T-cell (primary cell): Measurements from ENCODE around the gene RPUSD3. TPM values are rescaled to one million over a fixed set of nuclear protein-coding genes. Genes with fewer than 3 reads are reported as not detected.

ENCODE experiments used
- ATAC-seq, 4 experiments: fragments of 200-7000 bp in 3 of 4; fragments of 150-1000 bp in 1 of 4; cut with Tn5 transposase; replicated peaks in 1 of 4; 1 replicate in 3 of 4; 2 replicates in 1 of 4; pipeline ENCODE4 v1.10.0; 2021; ENCODE audit warnings: moderate library complexity in 3 of 4, mild to moderate bottlenecking in 2 of 4, moderate number of reproducible peaks in 1 of 4
- CTCF ChIA-PET, 2 donors: fragments of 300-600 bp; sonication (Branson Sonifier 250); formaldehyde crosslinking; loops; one replicate each; lab custom pipeline; 2022; ENCODE audit warnings: antibody characterized with exemption in 2 of 2; lab: Charles Lee
- POLR2A ChIA-PET, 2 donors: fragments of 300-600 bp; sonication (Branson Sonifier 250); formaldehyde crosslinking; loops; one replicate each; lab custom pipeline; 2022; ENCODE audit warnings: antibody characterized with exemption in 2 of 2; lab: Charles Lee
- DNase-seq, 35 experiments: peaks; one replicate each; pipeline versions ENCODE4 v3.0.0 to v3.0.0-alpha.2; 2013 to 2023
- H3K27ac ChIP-seq: one replicate; pipeline ENCODE4 v1.5.1; 2013; ENCODE audit warnings: low read length
- H3K27me3 ChIP-seq, 2 experiments: replicated peaks in 1 of 2; 1 replicate in 1 of 2; 2 replicates in 1 of 2; pipeline versions ENCODE4 v1.6.1 to v1.7.0; 2013; ENCODE audit warnings: low read length in 1 of 2, mixed read lengths in 1 of 2; ENCODE audit not compliant: control insufficient read depth in 2 of 2, insufficient read depth in 2 of 2; ENCODE audit errors: extremely low read depth in 1 of 2
- H3K36me3 ChIP-seq, 2 donors: 1 replicate in 1 of 2; 2 replicates in 1 of 2; pipeline versions ENCODE4 v1.6.1 to v1.7.0; 2013; ENCODE audit warnings: low read length in 1 of 2; ENCODE audit not compliant: control insufficient read depth in 2 of 2, insufficient read depth in 1 of 2; ENCODE audit errors: extremely low read depth in 1 of 2
- H3K4me1 ChIP-seq, 2 experiments: 1 replicate in 1 of 2; 2 replicates in 1 of 2; pipeline versions ENCODE4 v1.6.1 to v1.7.0; 2013; ENCODE audit warnings: low read length in 2 of 2, mixed read lengths in 1 of 2; ENCODE audit not compliant: insufficient read depth in 2 of 2, control insufficient read depth in 1 of 2; ENCODE audit errors: extremely low read depth in 1 of 2
- H3K4me3 ChIP-seq, 2 donors: 1 replicate in 1 of 2; 2 replicates in 1 of 2; pipeline versions ENCODE4 v1.5.1 to v1.7.0; 2013; ENCODE audit warnings: mild to moderate bottlenecking in 2 of 2, low read length in 1 of 2, moderate library complexity in 1 of 2; ENCODE audit not compliant: control insufficient read depth in 1 of 2; ENCODE audit errors: extremely low read depth in 1 of 2
- H3K9me3 ChIP-seq: 2 replicates; pipeline ENCODE4 v1.7.0; 2013
- H3K27ac Mint-ChIP-seq, 2 donors: one replicate each; pipeline ENCODE4 v1.8.0; 2020 to 2021; ENCODE audit warnings: mild to moderate bottlenecking in 2 of 2, mixed read lengths in 2 of 2
- H3K27me3 Mint-ChIP-seq, 2 donors: one replicate each; pipeline ENCODE4 v1.8.0; 2021 to 2022; ENCODE audit warnings: mixed read lengths in 2 of 2
- H3K36me3 Mint-ChIP-seq: one replicate; pipeline ENCODE4 v1.8.0; 2021; ENCODE audit warnings: mixed read lengths
- H3K4me1 Mint-ChIP-seq, 3 donors: one replicate each; pipeline ENCODE4 v1.8.0; 2020 to 2022; ENCODE audit warnings: mixed read lengths in 3 of 3, mild to moderate bottlenecking in 1 of 3
- H3K4me3 Mint-ChIP-seq, 3 donors: one replicate each; pipeline ENCODE4 v1.8.0; 2020 to 2022; ENCODE audit warnings: mild to moderate bottlenecking in 3 of 3, mixed read lengths in 3 of 3, moderate library complexity in 3 of 3
- H3K9me3 Mint-ChIP-seq, 3 donors: one replicate each; pipeline ENCODE4 v1.8.0; 2020 to 2022; ENCODE audit warnings: mixed read lengths in 3 of 3
- WGBS: methylation state at CpG from one replicate; pipeline ENCODE4 v1.1.5; 2013; ENCODE audit warnings: missing lambda C conversion rate; ENCODE audit not compliant: insufficient coverage; 5-methylcytosine and 5-hydroxymethylcytosine counted together
- total RNA-seq, 35 experiments: library from RNA in 6 of 35; stranded (reverse) in 6 of 35; fragments of 120-200 nt in 1 of 35; gene quantifications; one replicate each; pipeline versions ENCODE4 v1.2.1 to v1.2.4 and lab custom pipeline; 2013 to 2026

RPUSD3 gene
- total RNA-seq, 5 donors from 2014 or later (not counting 1 experiment from before 2014, with no cell fraction given), result 23.6 to 70.5 (median 64.7) TPM

- ATAC-seq (no peak), DNase-seq (no peak)
- H3K4me1 Mint-ChIP-seq, result peaks cover 23 to 31% (median 26%) of the 10 kb centered on the region in 3 donors
- no peak overlapping the region for H3K27ac Mint-ChIP-seq
- H3K27me3 ChIP-seq, result no peaks in the 10 kb centered on the region
- peaks cover 4 to 40% of the 10 kb centered on the region in 2 donors for H3K36me3 ChIP-seq
- H3K27me3 Mint-ChIP-seq, result no peaks in the 10 kb centered on the region
- H3K9me3 ChIP-seq, result no peaks in the 10 kb centered on the region
- peaks cover 24% of the 10 kb centered on the region for H3K36me3 Mint-ChIP-seq
- CTCF ChIA-PET, result interaction anchor here in 1 of 2 donors (0.6 kb wide), 2 partner anchors 13 to 20 kb away, joined by 3 to 9 read pairs; no protein-coding TSS in a partner anchor
- no peak overlapping the region for H3K27ac ChIP-seq
- no peak overlapping the region for H3K4me3 Mint-ChIP-seq
- H3K4me3 ChIP-seq, result no peak overlapping the region
- peaks cover 7 to 25% of the 10 kb centered on the region in 2 experiments for H3K4me1 ChIP-seq
- 60% methylated on average over 1 of the region's 8 CpGs for WGBS
- H3K9me3 Mint-ChIP-seq, result no peaks in the 10 kb centered on the region
- POLR2A ChIA-PET, result interaction anchor here in 1 of 2 donors (0.5 to 1.2 kb wide), 3 partner anchors 13 to 146 kb away, joined by 3 to 6 read pairs (median 5); partner anchors contain the start of gene EMC3
Measured at GRCh38 chr3:9841015-9841414, 2.8 kb downstream of the RPUSD3 start.

GRCh38 chr3:9838856-9839255, 5.0 kb downstream of the RPUSD3 start:
- no peak for ATAC-seq
- H3K36me3 ChIP-seq, result peaks cover 4 to 55% of the 10 kb centered on the region in 2 donors
- Mint-ChIP-seq H3K4me3 (no peak overlapping the region), H3K4me1 (peaks cover 15 to 21% (median 20%) of the 10 kb centered on the region in 3 donors), H3K9me3 (no peaks in the 10 kb centered on the region), H3K36me3 (peaks cover 38% of the 10 kb centered on the region), H3K27me3 (no peaks in the 10 kb centered on the region), H3K27ac (peak overlapping the region in 1 of 2 donors; percentile 16)
- CTCF ChIA-PET, result interaction anchor here in 1 of 2 donors (0.5 kb wide), 1 partner anchor 57 kb away, joined by 16 read pairs; no protein-coding TSS in a partner anchor
- POLR2A ChIA-PET, result no interaction called here
- H3K27ac ChIP-seq, result no peak overlapping the region
- no peaks in the 10 kb centered on the region for H3K27me3 ChIP-seq
- WGBS, result 95% methylated on average over 3 of the region's 4 CpGs
- DNase-seq, result no peak
- H3K4me1 ChIP-seq, result peaks cover 2 to 14% of the 10 kb centered on the region in 2 experiments
- no peak overlapping the region for H3K4me3 ChIP-seq
- H3K9me3 ChIP-seq, result no peaks in the 10 kb centered on the region

GRCh38 chr3:9837701-9838582, 5.9 kb downstream of the RPUSD3 start:
- Mint-ChIP-seq H3K4me3 (no peak overlapping the region), H3K27me3 (no peaks in the 10 kb centered on the region), H3K9me3 (no peaks in the 10 kb centered on the region), H3K36me3 (peaks cover 38% of the 10 kb centered on the region), H3K4me1 (peaks cover 12 to 13% (median 13%) of the 10 kb centered on the region in 3 donors), H3K27ac (peak overlapping the region in 1 of 2 donors; percentile 28)
- H3K27me3 ChIP-seq, result no peaks in the 10 kb centered on the region
- no peak overlapping the region for H3K4me3 ChIP-seq
- peaks cover 4 to 60% of the 10 kb centered on the region in 2 donors for H3K36me3 ChIP-seq
- CTCF ChIA-PET, result no interaction called here
- no peak overlapping the region for H3K27ac ChIP-seq
- peaks cover 0 to 10% of the 10 kb centered on the region in 2 experiments for H3K4me1 ChIP-seq
- H3K9me3 ChIP-seq, result no peaks in the 10 kb centered on the region
- WGBS, result 94% methylated on average over 5 of the region's 12 CpGs
- no peak for DNase-seq
- no peak for ATAC-seq
- POLR2A ChIA-PET, result interaction anchor here in 1 of 2 donors (0.6 kb wide), 1 partner anchor 17 kb away, joined by 6 read pairs; no protein-coding TSS in a partner anchor

GRCh38 chr3:9834520-9835380, 9.1 kb downstream of the RPUSD3 start:
- Histone ChIP-seq H3K27me3 (no peaks in the 10 kb centered on the region), H3K9me3 (no peaks in the 10 kb centered on the region), H3K36me3 (peaks cover 5 to 50% of the 10 kb centered on the region in 2 donors), H3K27ac (no peak overlapping the region), H3K4me3 (no peak overlapping the region), H3K4me1 (no peaks in the 10 kb centered on the region)
- Mint-ChIP-seq H3K36me3 (peaks cover 30% of the 10 kb centered on the region), H3K4me3 (no peak overlapping the region), H3K4me1 (peaks cover 7 to 9% (median 9%) of the 10 kb centered on the region in 3 donors), H3K27ac (no peak overlapping the region), H3K27me3 (no peaks in the 10 kb centered on the region), H3K9me3 (no peaks in the 10 kb centered on the region)
- ATAC-seq (no peak), DNase-seq (no peak)
- ChIA-PET POLR2A (interaction anchor here in 1 of 2 donors (0.6 kb wide), 1 partner anchor 52 kb away, joined by 6 read pairs; no protein-coding TSS in a partner anchor), CTCF (no interaction called here)
- WGBS, result 94% methylated on average over 12 of the region's 18 CpGs

DNA sequence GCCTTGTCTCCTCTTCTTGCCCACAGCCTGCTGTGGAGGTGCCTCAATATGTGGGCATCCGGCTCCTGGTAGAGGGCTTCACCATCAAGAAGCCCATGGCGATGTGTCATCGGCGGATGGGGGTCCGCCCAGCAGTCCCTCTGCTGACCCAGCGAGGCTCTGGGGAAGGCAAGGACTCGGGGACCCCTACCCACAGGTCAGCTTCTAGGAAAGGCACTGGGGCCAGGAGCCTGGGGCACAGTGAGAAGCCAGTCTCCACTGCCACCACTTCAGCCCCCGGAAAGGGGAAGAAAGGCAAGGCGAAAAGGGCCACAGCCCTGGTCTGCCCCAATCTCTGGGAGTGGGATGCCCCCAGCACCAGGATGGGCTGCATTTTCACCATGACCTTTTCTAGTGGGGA, 10.7 kb downstream of the RPUSD3 start:
- 92% methylated on average over 8 of the region's 9 CpGs for WGBS
- DNase-seq, result no peak
- Histone ChIP-seq H3K36me3 (peaks cover 5 to 51% of the 10 kb centered on the region in 2 donors), H3K9me3 (no peaks in the 10 kb centered on the region), H3K27ac (no peak overlapping the region), H3K4me1 (no peaks in the 10 kb centered on the region), H3K4me3 (no peak overlapping the region), H3K27me3 (no peaks in the 10 kb centered on the region)
- ChIA-PET POLR2A (no interaction called here), CTCF (no interaction called here)
- Mint-ChIP-seq H3K4me3 (no peak overlapping the region), H3K9me3 (no peaks in the 10 kb centered on the region), H3K27me3 (no peaks in the 10 kb centered on the region), H3K27ac (no peak overlapping the region), H3K4me1 (peaks cover 7 to 9% (median 9%) of the 10 kb centered on the region in 3 donors), H3K36me3 (peaks cover 28% of the 10 kb centered on the region)
- no peak for ATAC-seq
